ENCODE results near the gene TSG101. TPM values are rescaled to one million over a fixed set of nuclear protein-coding genes. Genes with fewer than 3 reads are reported as not detected.
A peak's percentile ranks its signal among the peaks of the same experiment; 100 is the strongest.

TSG101 gene
- total and polyA plus RNA-seq, 10 of the 15 experiments (the other 5 are each of a cell fraction or from before 2014, with no cell fraction given) = 22.3 to 147 (median 84.9) TPM

GRCh38 chr11:18540207-18541009 lies 13.7 kb upstream of the TSG101 start:
- Histone ChIP-seq H3K9ac (ENCODE audit: control insufficient read depth, insufficient read depth, low read length) (no peak overlapping the region), H4K20me1 (ENCODE audit: control insufficient read depth, insufficient read depth) (no peaks in the 10 kb centered on the region), H2AFZ (ENCODE audit: control insufficient read depth, low read depth, low read length) (no peak overlapping the region), H3K36me3 (ENCODE audit: control insufficient read depth in 2 of 2, insufficient read depth in 2 of 2, low read length in 1 of 2) (peaks cover 0 to 8% of the 10 kb centered on the region in 2 experiments; a peak in 2 of 4 replicates), H3K4me2 (ENCODE audit: control insufficient read depth, insufficient read depth) (no peak overlapping the region), H3K4me1 (ENCODE audit: control insufficient read depth, insufficient read depth, low read length) (no peaks in the 10 kb centered on the region), H3K4me3 (no peak overlapping the region), H3K27ac (ENCODE audit: control insufficient read depth, insufficient read depth) (no peak overlapping the region), H3K79me2 (ENCODE audit: control insufficient read depth, insufficient read depth, low read length) (no peaks in the 10 kb centered on the region), H3K9me3 (replicated peaks; ENCODE audit: control insufficient read depth, insufficient read depth, low read length) (no peaks in the 10 kb centered on the region), H3K27me3 (replicated peaks in 1 of 2; ENCODE audit: control insufficient read depth in 2 of 2, insufficient read depth in 2 of 2, low read length in 1 of 2) (no peaks in the 10 kb centered on the region)
- RAD21 ChIA-PET (ENCODE audit: unreplicated experiment) = interaction anchor here (0.6 to 3.3 kb wide), 28 partner anchors 9 to 425 kb away, joined by 3 to 44 read pairs (median 5); partner anchors contain the start of gene SPTY2D1
- no peak for DNase-seq (ENCODE audit: low read depth, low spot score)
- 95% methylated on average over 1 of the region's 1 CpG for WGBS (ENCODE audit: insufficient coverage, insufficient replicate concordance, low lambda C conversion rate, missing lambda C conversion rate)
- ATAC-seq = peak; percentile 84
- POLR2A ChIA-PET = interaction anchor here (0.5 to 1.0 kb wide), 3 partner anchors 14 to 198 kb away, joined by 3 to 4 read pairs (median 4); partner anchors contain the start of gene TSG101
- CTCF ChIA-PET = interaction anchor here (0.6 to 4.1 kb wide), 50 partner anchors 10 to 436 kb away, joined by 3 to 86 read pairs (median 5); partner anchors contain the start of genes GTF2H1, HPS5, SPTY2D1 and TSG101
- intact Hi-C loops (cut with micrococcal nuclease; ENCODE audit: unreplicated experiment) = loop anchor here (1.0 to 5.0 kb wide), 4 partner anchors 111 to 423 kb away; no protein-coding TSS in a partner anchor
- peak; percentile 93 for FAIRE-seq
- SMC1A ChIA-PET (ENCODE audit: uncharacterized antibody, unreplicated experiment) = interaction anchor here (0.6 to 3.2 kb wide), 37 partner anchors 9 to 425 kb away, joined by 3 to 36 read pairs (median 5); partner anchors contain the start of genes IGSF22, SPTY2D1 and UEVLD
- in situ Hi-C loops (cut with MboI) = no loop called here
- BruUV-seq (replicated peaks) = no TSS peak
- TF ChIP-seq RAD21 (IDR thresholded peaks at IDR 0.05; ENCODE audit: insufficient read depth, low read depth, low read length) = peak; percentile 66
- TF ChIP-seq, protein P1, sequence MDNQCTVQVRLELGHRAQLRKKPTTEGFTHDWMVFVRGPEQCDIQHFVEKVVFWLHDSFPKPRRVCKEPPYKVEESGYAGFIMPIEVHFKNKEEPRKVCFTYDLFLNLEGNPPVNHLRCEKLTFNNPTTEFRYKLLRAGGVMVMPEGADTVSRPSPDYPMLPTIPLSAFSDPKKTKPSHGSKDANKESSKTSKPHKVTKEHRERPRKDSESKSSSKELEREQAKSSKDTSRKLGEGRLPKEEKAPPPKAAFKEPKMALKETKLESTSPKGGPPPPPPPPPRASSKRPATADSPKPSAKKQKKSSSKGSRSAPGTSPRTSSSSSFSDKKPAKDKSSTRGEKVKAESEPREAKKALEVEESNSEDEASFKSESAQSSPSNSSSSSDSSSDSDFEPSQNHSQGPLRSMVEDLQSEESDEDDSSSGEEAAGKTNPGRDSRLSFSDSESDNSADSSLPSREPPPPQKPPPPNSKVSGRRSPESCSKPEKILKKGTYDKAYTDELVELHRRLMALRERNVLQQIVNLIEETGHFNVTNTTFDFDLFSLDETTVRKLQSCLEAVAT (IDR thresholded peaks at IDR 0.05) = no peak
- TF ChIP-seq CTCF (IDR thresholded peaks at IDR 0.05 in 2 of 3, conservative IDR thresholded peaks at IDR 0.05 in 1 of 3; ENCODE audit: control insufficient read depth in 2 of 3, extremely low read depth in 1 of 3, insufficient read depth in 1 of 3, low read depth in 3 of 3, low read length in 3 of 3) = peak; percentile 46 to 69 (median 56)
- no peak for TF ChIP-seq TCF7 (IDR thresholded peaks at IDR 0.05; ENCODE audit: borderline replicate concordance)
- TF ChIP-seq IRF3 (IDR thresholded peaks at IDR 0.05) = no peak
- peak; percentile 83 for TF ChIP-seq IRF4 (IDR thresholded peaks at IDR 0.05; ENCODE audit: low read depth, low read length)
- no peak for TF ChIP-seq BHLHE40 (IDR thresholded peaks at IDR 0.05; ENCODE audit: borderline replicate concordance in 1 of 2, low read depth in 2 of 2, low read length in 1 of 2)
- peak; percentile 78 for TF ChIP-seq SMC3 (IDR thresholded peaks at IDR 0.05; ENCODE audit: borderline replicate concordance, low read length)
- TF ChIP-seq E4F1 (IDR thresholded peaks at IDR 0.05; ENCODE audit: borderline replicate concordance, partially characterized antibody) = no peak
- no peak for TF ChIP-seq SRF (IDR thresholded peaks at IDR 0.05; ENCODE audit: low read depth in 2 of 2, low read length in 2 of 2)
- TF ChIP-seq SUPT20H (IDR thresholded peaks at IDR 0.05; ENCODE audit: borderline replicate concordance, control insufficient read depth, low read depth, low read length) = no peak
- TF ChIP-seq ZNF207 (IDR thresholded peaks at IDR 0.05; ENCODE audit: borderline replicate concordance) = no peak

Measured in GM12878 (cell line).